ENCODE data around the gene ANKRD34B.

ANKRD34B gene

GRCh38 chr5:80576383-80576782 is 6.3 kb upstream of the ANKRD34B start:
- TF ChIP-seq CTCF (IDR thresholded peaks at IDR 0.05; ENCODE audit: insufficient read depth, low read depth, low read length, missing control alignments) = no peak
- no peak overlapping the region for H3K4me3 ChIP-seq (ENCODE audit: low read depth, low read length)
- DNase-seq (ENCODE audit: low read depth) = peak; percentile 16

GRCh38 chr5:80573062-80573461 is 3.0 kb upstream of the ANKRD34B start:
- H3K4me3 ChIP-seq (ENCODE audit: low read depth, low read length) = no peak overlapping the region
- no peak for TF ChIP-seq CTCF (IDR thresholded peaks at IDR 0.05; ENCODE audit: insufficient read depth, low read depth, low read length, missing control alignments)
- DNase-seq (ENCODE audit: low read depth) = no peak

- TF ChIP-seq CTCF (IDR thresholded peaks at IDR 0.05; ENCODE audit: insufficient read depth, low read depth, low read length, missing control alignments) = no peak
- peak overlapping the region; percentile 54 for H3K4me3 ChIP-seq (ENCODE audit: low read depth, low read length)
- peak; percentile 5 for DNase-seq (ENCODE audit: low read depth)
These were observed 757 bp downstream of the ANKRD34B start for GRCh38 chr5:80569086-80569960.

- no peak for TF ChIP-seq CTCF (IDR thresholded peaks at IDR 0.05; ENCODE audit: insufficient read depth, low read depth, low read length, missing control alignments)
- no peak for DNase-seq (ENCODE audit: low read depth)
These were observed 1.8 kb downstream of the ANKRD34B start for GRCh38 chr5:80568251-80568650.

GRCh38 chr5:80566711-80567259 is 3.3 kb downstream of the ANKRD34B start:
- TF ChIP-seq CTCF (IDR thresholded peaks at IDR 0.05; ENCODE audit: insufficient read depth, low read depth, low read length, missing control alignments) = no peak
- H3K4me3 ChIP-seq (ENCODE audit: low read depth, low read length) = no peak overlapping the region
- DNase-seq (ENCODE audit: low read depth) = no peak

More at GRCh38 chr5:80568251-80568650, 1.8 kb downstream of the ANKRD34B start:
- no peak overlapping the region for H3K4me3 ChIP-seq (ENCODE audit: low read depth, low read length)

GRCh38 chr5:80565330-80565729 is 4.8 kb downstream of the ANKRD34B start:
- DNase-seq (ENCODE audit: low read depth) = no peak
- TF ChIP-seq CTCF (IDR thresholded peaks at IDR 0.05; ENCODE audit: insufficient read depth, low read depth, low read length, missing control alignments) = no peak

More at GRCh38 chr5:80565330-80565729, 4.8 kb downstream of the ANKRD34B start:
- no peak overlapping the region for H3K4me3 ChIP-seq (ENCODE audit: low read depth, low read length)

All from GM12865 (cell line).